ENCODE data around the gene DFFA.

DNA sequence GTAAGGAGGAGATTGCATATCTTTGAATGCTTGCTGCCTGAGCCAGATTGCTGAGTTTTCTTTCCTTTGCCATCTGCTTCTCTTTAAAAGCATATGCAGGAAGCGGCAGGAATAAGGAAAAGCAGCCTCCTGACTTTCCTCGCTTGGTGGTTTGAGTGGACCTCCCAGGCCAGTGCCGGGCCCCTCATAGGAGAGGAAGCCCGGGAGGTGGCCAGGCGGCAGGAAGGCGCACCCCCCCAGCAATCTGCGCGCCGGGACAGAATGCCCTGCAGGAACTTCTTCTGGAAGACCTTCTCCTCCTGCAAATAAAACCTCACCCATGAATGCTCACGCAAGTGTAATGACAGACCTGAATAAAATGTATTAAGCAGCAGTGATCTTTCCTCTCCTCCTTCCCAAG is 21.0 kb downstream of the DFFA start:
- no peak for TF ChIP-seq POLR2A (IDR thresholded peaks at IDR 0.05; ENCODE audit: low read depth, low read length)
- TF ChIP-seq, protein P1, sequence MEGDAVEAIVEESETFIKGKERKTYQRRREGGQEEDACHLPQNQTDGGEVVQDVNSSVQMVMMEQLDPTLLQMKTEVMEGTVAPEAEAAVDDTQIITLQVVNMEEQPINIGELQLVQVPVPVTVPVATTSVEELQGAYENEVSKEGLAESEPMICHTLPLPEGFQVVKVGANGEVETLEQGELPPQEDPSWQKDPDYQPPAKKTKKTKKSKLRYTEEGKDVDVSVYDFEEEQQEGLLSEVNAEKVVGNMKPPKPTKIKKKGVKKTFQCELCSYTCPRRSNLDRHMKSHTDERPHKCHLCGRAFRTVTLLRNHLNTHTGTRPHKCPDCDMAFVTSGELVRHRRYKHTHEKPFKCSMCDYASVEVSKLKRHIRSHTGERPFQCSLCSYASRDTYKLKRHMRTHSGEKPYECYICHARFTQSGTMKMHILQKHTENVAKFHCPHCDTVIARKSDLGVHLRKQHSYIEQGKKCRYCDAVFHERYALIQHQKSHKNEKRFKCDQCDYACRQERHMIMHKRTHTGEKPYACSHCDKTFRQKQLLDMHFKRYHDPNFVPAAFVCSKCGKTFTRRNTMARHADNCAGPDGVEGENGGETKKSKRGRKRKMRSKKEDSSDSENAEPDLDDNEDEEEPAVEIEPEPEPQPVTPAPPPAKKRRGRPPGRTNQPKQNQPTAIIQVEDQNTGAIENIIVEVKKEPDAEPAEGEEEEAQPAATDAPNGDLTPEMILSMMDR (IDR thresholded peaks at IDR 0.05; ENCODE audit: extremely low read depth in 1 of 2, insufficient read depth in 1 of 2, low read depth in 1 of 2, low read length in 2 of 2): no peak
- TF ChIP-seq MAX (IDR thresholded peaks at IDR 0.05; ENCODE audit: insufficient read depth, insufficient read length): no peak
- TF ChIP-seq POLR2AphosphoS5 (IDR thresholded peaks at IDR 0.05; ENCODE audit: insufficient read depth, low read depth, low read length): no peak
- no peak for TF ChIP-seq MYC (IDR thresholded peaks at IDR 0.05; ENCODE audit: low read depth, low read length)
- no peak for TF ChIP-seq EZH2 (IDR thresholded peaks at IDR 0.05; ENCODE audit: borderline replicate concordance, low read depth, low read length, severe bottlenecking)
- no peak for TF ChIP-seq JUN (IDR thresholded peaks at IDR 0.05; ENCODE audit: borderline replicate concordance, insufficient read depth, insufficient read length, low read depth)
- no peak for TF ChIP-seq GATA2 (IDR thresholded peaks at IDR 0.05; ENCODE audit: insufficient read depth, insufficient read length, low read depth, low read length)
- TF ChIP-seq FOS (IDR thresholded peaks at IDR 0.05; ENCODE audit: borderline replicate concordance, insufficient read depth, low read length): no peak
